Neuronal stem cell (in vitro differentiated cells): ENCODE results near the gene ZNF559.

Source experiments
- DNase-seq: peaks from one replicate; pipeline ENCODE4 v3.0.0-alpha.2; 2013; ENCODE audit warnings: low spot score
- H2AFZ ChIP-seq: one replicate; pipeline ENCODE4 v1.6.1; 2013; ENCODE audit warnings: mild to moderate bottlenecking, low read length, inconsistent platforms
- H2AK5ac ChIP-seq: 2 replicates; pipeline ENCODE4 v1.6.1; 2013; ENCODE audit warnings: low read depth, mild to moderate bottlenecking, inconsistent platforms, low read length, moderate library complexity, mixed read lengths
- H2BK120ac ChIP-seq: 2 replicates; pipeline ENCODE4 v1.6.1; 2013; ENCODE audit warnings: low read depth, mild to moderate bottlenecking, inconsistent platforms, low read length, moderate library complexity, mixed read lengths
- H2BK12ac ChIP-seq: one replicate; pipeline ENCODE4 v1.6.1; 2013; ENCODE audit warnings: low read length, inconsistent platforms
- H2BK15ac ChIP-seq: 2 replicates; pipeline ENCODE4 v1.6.1; 2013; ENCODE audit warnings: mild to moderate bottlenecking, low read length, inconsistent platforms, mixed read lengths
- H2BK5ac ChIP-seq: one replicate; pipeline ENCODE4 v1.6.1; 2013; ENCODE audit warnings: inconsistent platforms, mild to moderate bottlenecking, low read length, moderate library complexity
- H3K14ac ChIP-seq: one replicate; pipeline ENCODE4 v1.6.1; 2013; ENCODE audit warnings: low read length, inconsistent platforms
- H3K18ac ChIP-seq: 2 replicates; pipeline ENCODE4 v1.6.1; 2013; ENCODE audit warnings: low read length, inconsistent platforms
- H3K23ac ChIP-seq: 2 replicates; pipeline ENCODE4 v1.6.1; 2013; ENCODE audit warnings: low read depth, mild to moderate bottlenecking, mixed read lengths, low read length, inconsistent platforms; ENCODE audit not compliant: poor library complexity
- H3K27ac ChIP-seq: replicated peaks from 3 replicates; pipeline ENCODE4 v1.5.1; 2013; ENCODE audit warnings: low read length, inconsistent platforms
- H3K27me3 ChIP-seq, 3 experiments: 2 replicates each; pipeline ENCODE4 v1.6.1; 2013; ENCODE audit warnings: low read length in 3 of 3, mild to moderate bottlenecking in 2 of 3, inconsistent platforms in 1 of 3, low read depth in 1 of 3, mixed read lengths in 1 of 3, moderate library complexity in 1 of 3; ENCODE audit not compliant: control insufficient read depth in 3 of 3, insufficient read depth in 3 of 3
- H3K36me3 ChIP-seq, 2 donors: replicated peaks in 1 of 2; 2 replicates each; pipeline ENCODE4 v1.6.1; 2013; ENCODE audit warnings: low read length in 2 of 2; ENCODE audit not compliant: control insufficient read depth in 2 of 2, insufficient read depth in 2 of 2
- H3K4ac ChIP-seq: 2 replicates; pipeline ENCODE4 v1.6.1; 2013; ENCODE audit warnings: inconsistent platforms, mild to moderate bottlenecking, low read length, moderate library complexity
- H3K4me1 ChIP-seq, 2 donors: 1 replicate in 1 of 2; 2 replicates in 1 of 2; pipeline ENCODE4 v1.6.1; 2013; ENCODE audit warnings: low read length in 2 of 2, low read depth in 1 of 2; ENCODE audit not compliant: control insufficient read depth in 2 of 2, insufficient read depth in 1 of 2
- H3K4me2 ChIP-seq: one replicate; pipeline ENCODE4 v1.6.1; 2013; ENCODE audit warnings: mild to moderate bottlenecking, low read length, inconsistent platforms; ENCODE audit not compliant: insufficient read depth, poor library complexity, severe bottlenecking
- H3K4me3 ChIP-seq, 2 donors: 2 replicates each; pipeline ENCODE4 v1.5.1; 2013; ENCODE audit warnings: low read length in 2 of 2, mild to moderate bottlenecking in 2 of 2, inconsistent platforms in 1 of 2, moderate library complexity in 1 of 2
- H3K79me1 ChIP-seq: one replicate; pipeline ENCODE4 v1.6.1; 2013; ENCODE audit warnings: low read depth, mild to moderate bottlenecking, inconsistent platforms, low read length, moderate library complexity
- H3K9ac ChIP-seq: one replicate; pipeline ENCODE4 v1.6.1; 2013; ENCODE audit warnings: mild to moderate bottlenecking, low read depth, low read length, inconsistent platforms; ENCODE audit not compliant: poor library complexity
- H3K9me3 ChIP-seq, 2 donors: replicated peaks in 1 of 2; 2 replicates each; pipeline versions ENCODE3 to v1.6.1; 2013; ENCODE audit warnings: low read length in 2 of 2, mild to moderate bottlenecking in 2 of 2, inconsistent platforms in 1 of 2, low read depth in 1 of 2, mixed read lengths in 1 of 2, moderate library complexity in 1 of 2; ENCODE audit not compliant: control insufficient read depth in 2 of 2, insufficient read depth in 1 of 2
- H4K8ac ChIP-seq: one replicate; pipeline ENCODE4 v1.6.1; 2013; ENCODE audit warnings: low read depth, mild to moderate bottlenecking, inconsistent platforms, low read length, moderate library complexity
- H4K91ac ChIP-seq: one replicate; pipeline ENCODE4 v1.6.1; 2013; ENCODE audit warnings: low read length, low read depth, mild to moderate bottlenecking, inconsistent platforms; ENCODE audit not compliant: poor library complexity
- WGBS, 2 donors: extraction: QIAGEN DNeasy Blood & Tissue Kit; methylation state at CpG; one replicate each; pipeline ENCODE4 v1.1.7; 2013; ENCODE audit warnings: missing lambda C conversion rate in 2 of 2, mixed read lengths in 1 of 2; ENCODE audit not compliant: insufficient read length in 2 of 2, insufficient replicate concordance in 1 of 2; ENCODE audit errors: extremely low coverage in 2 of 2; 5-methylcytosine and 5-hydroxymethylcytosine counted together

The ZNF559 gene

GRCh38 chr19:9342610-9343304 lies 18.8 kb downstream of the ZNF559 start:
- Histone ChIP-seq H3K4ac (no peak overlapping the region), H3K23ac (no peak overlapping the region), H4K8ac (no peak overlapping the region), H3K4me2 (no peak overlapping the region), H2AK5ac (no peak overlapping the region), H2BK15ac (no peak overlapping the region), H4K91ac (no peak overlapping the region), H2AFZ (no peak overlapping the region), H3K4me3 (no peak overlapping the region), H3K9me3 (peaks cover 43 to 80% of the 10 kb centered on the region in 2 donors), H3K27me3 (no peaks in the 10 kb centered on the region), H3K9ac (no peak overlapping the region), H3K79me1 (peaks cover 2% of the 10 kb centered on the region), H3K27ac (no peak overlapping the region), H3K14ac (no peak overlapping the region), H3K4me1 (no peaks in the 10 kb centered on the region), H3K18ac (no peak overlapping the region), H2BK120ac (no peak overlapping the region), H3K36me3 (peaks cover 32 to 48% of the 10 kb centered on the region in 2 donors), H2BK12ac (no peak overlapping the region), H2BK5ac (no peak overlapping the region)
- no peak for DNase-seq
- WGBS, 2 donors = no CpG with 5 or more reads among the region's 6 CpGs

- no peak overlapping the region for H2AK5ac ChIP-seq
- DNase-seq = no peak
- H3K9ac ChIP-seq = no peak overlapping the region
- H3K4ac ChIP-seq = no peak overlapping the region
- peaks cover 29 to 34% of the 10 kb centered on the region in 2 donors for H3K36me3 ChIP-seq
- H4K91ac ChIP-seq = no peak overlapping the region
- no peak overlapping the region for H2BK5ac ChIP-seq
- peaks cover 38 to 78% of the 10 kb centered on the region in 2 donors for H3K9me3 ChIP-seq
- H3K79me1 ChIP-seq = no peaks in the 10 kb centered on the region
- H2BK15ac ChIP-seq = no peak overlapping the region
- no peak overlapping the region for H3K27ac ChIP-seq
- H3K4me1 ChIP-seq = no peaks in the 10 kb centered on the region
- H3K4me3 ChIP-seq = no peak overlapping the region
- H3K27me3 ChIP-seq = no peaks in the 10 kb centered on the region
- no peak overlapping the region for H3K14ac ChIP-seq
- H3K18ac ChIP-seq = no peak overlapping the region
- WGBS, 2 donors = no CpG with 5 or more reads among the region's 2 CpGs
- H2BK120ac ChIP-seq = no peak overlapping the region
- no peak overlapping the region for H3K4me2 ChIP-seq
- no peak overlapping the region for H4K8ac ChIP-seq
- no peak overlapping the region for H2AFZ ChIP-seq
- no peak overlapping the region for H3K23ac ChIP-seq
- no peak overlapping the region for H2BK12ac ChIP-seq
These were observed 21.0 kb downstream of the ZNF559 start for GRCh38 chr19:9345005-9345404.

DNA sequence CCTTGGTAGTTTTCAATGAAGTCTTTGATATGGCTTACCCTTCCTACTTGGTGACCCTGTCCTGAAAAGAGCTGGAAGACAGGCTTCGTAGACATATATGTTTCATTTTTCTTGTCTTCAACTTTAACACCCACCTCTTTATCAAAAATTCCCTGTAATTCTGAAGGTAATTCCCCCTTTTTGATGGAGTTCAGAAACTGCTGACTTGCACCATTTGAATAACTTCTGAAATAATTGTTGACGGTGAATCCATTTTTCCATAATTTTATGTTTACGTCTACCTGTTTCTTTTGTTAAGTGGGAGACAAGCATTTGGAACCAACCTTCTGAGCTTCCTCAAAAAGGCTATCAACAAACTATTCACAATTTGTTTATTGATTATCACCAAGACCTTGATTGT lies 24.3 kb downstream of the ZNF559 start:
- Histone ChIP-seq H2BK15ac (no peak overlapping the region), H2AFZ (no peak overlapping the region), H3K23ac (no peak overlapping the region), H4K8ac (no peak overlapping the region), H3K27ac (no peak overlapping the region), H3K36me3 (peaks cover 7 to 15% of the 10 kb centered on the region in 2 donors), H2BK120ac (no peak overlapping the region), H3K4me1 (no peaks in the 10 kb centered on the region), H3K9me3 (peaks cover 26 to 72% of the 10 kb centered on the region in 2 donors), H4K91ac (no peak overlapping the region), H3K18ac (no peak overlapping the region), H3K4ac (no peak overlapping the region), H3K27me3 (no peaks in the 10 kb centered on the region), H2AK5ac (no peak overlapping the region), H3K79me1 (no peaks in the 10 kb centered on the region), H3K9ac (no peak overlapping the region), H2BK12ac (no peak overlapping the region), H2BK5ac (no peak overlapping the region), H3K4me2 (no peak overlapping the region), H3K4me3 (no peak overlapping the region), H3K14ac (no peak overlapping the region)
- no peak for DNase-seq
- WGBS, 2 donors = no CpG with 5 or more reads among the region's 3 CpGs

- H3K9me3 ChIP-seq = peaks cover 22 to 68% of the 10 kb centered on the region in 2 donors
- no peak overlapping the region for H3K4ac ChIP-seq
- no peak overlapping the region for H2BK12ac ChIP-seq
- H3K4me2 ChIP-seq = no peak overlapping the region
- no peak overlapping the region for H2AFZ ChIP-seq
- no peak overlapping the region for H3K4me3 ChIP-seq
- no peak overlapping the region for H2AK5ac ChIP-seq
- H3K79me1 ChIP-seq = no peaks in the 10 kb centered on the region
- no peak overlapping the region for H3K27ac ChIP-seq
- no CpG with 5 or more reads among the region's 22 CpGs for WGBS, 2 donors
- no peak overlapping the region for H2BK5ac ChIP-seq
- H2BK120ac ChIP-seq = no peak overlapping the region
- H4K91ac ChIP-seq = no peak overlapping the region
- no peak overlapping the region for H3K9ac ChIP-seq
- H3K4me1 ChIP-seq = no peaks in the 10 kb centered on the region
- no peak overlapping the region for H4K8ac ChIP-seq
- DNase-seq = no peak
- H3K27me3 ChIP-seq = no peaks in the 10 kb centered on the region
- no peak overlapping the region for H3K18ac ChIP-seq
- no peak overlapping the region for H3K14ac ChIP-seq
- no peak overlapping the region for H2BK15ac ChIP-seq
- H3K36me3 ChIP-seq = peaks cover 3 to 13% of the 10 kb centered on the region in 2 donors
- H3K23ac ChIP-seq = no peak overlapping the region
These were observed 24.7 kb downstream of the ZNF559 start for GRCh38 chr19:9348671-9349070.
